Natural killer cell (primary cell): ENCODE data around the gene NOS1AP. TPM values are rescaled to one million over a fixed set of nuclear protein-coding genes. Genes with fewer than 3 reads are reported as not detected.

Experiments used
- ATAC-seq, 3 donors: fragments of 150-1000 bp in 2 of 3; fragments of 200-7000 bp in 1 of 3; cut with Tn5 transposase; 1 replicate in 1 of 3; 2 replicates in 2 of 3; pipeline ENCODE4 v1.10.0; 2021; ENCODE audit warnings: mild to moderate bottlenecking in 2 of 3, moderate library complexity in 2 of 3
- DNase-seq, 2 donors: peaks; one replicate each; pipeline versions ENCODE4 v3.0.0 to v3.0.0-alpha.2; 2013 to 2021; ENCODE audit warnings: mixed read lengths in 1 of 2
- H3K27ac ChIP-seq: one replicate; pipeline ENCODE4 v1.5.1; 2013; ENCODE audit warnings: mild to moderate bottlenecking, low read length
- H3K27me3 ChIP-seq: one replicate; pipeline ENCODE4 v1.6.1; 2013; ENCODE audit warnings: low read length; ENCODE audit not compliant: control insufficient read depth, insufficient read depth
- H3K36me3 ChIP-seq: one replicate; pipeline ENCODE4 v1.6.1; 2013; ENCODE audit warnings: low read length; ENCODE audit not compliant: control insufficient read depth, insufficient read depth
- H3K4me1 ChIP-seq: one replicate; pipeline ENCODE4 v1.6.1; 2013; ENCODE audit warnings: low read length; ENCODE audit not compliant: control insufficient read depth, insufficient read depth
- H3K4me3 ChIP-seq: one replicate; pipeline ENCODE4 v1.5.1; 2013; ENCODE audit warnings: low read length
- H3K9me3 ChIP-seq: one replicate; pipeline ENCODE4 v1.6.1; 2013; ENCODE audit warnings: low read length; ENCODE audit not compliant: control insufficient read depth, insufficient read depth
- H3K27ac Mint-ChIP-seq, 2 donors: one replicate each; pipeline ENCODE4 v1.8.0; 2022; ENCODE audit warnings: mild to moderate bottlenecking in 2 of 2, mixed read lengths in 2 of 2, moderate library complexity in 1 of 2
- H3K27me3 Mint-ChIP-seq, 2 donors: one replicate each; pipeline ENCODE4 v1.8.0; 2022; ENCODE audit warnings: low read depth in 2 of 2, mixed read lengths in 2 of 2
- H3K36me3 Mint-ChIP-seq: one replicate; pipeline ENCODE4 v1.8.0; 2022; ENCODE audit warnings: mixed read lengths
- H3K4me1 Mint-ChIP-seq, 2 donors: one replicate each; pipeline ENCODE4 v1.8.0; 2022; ENCODE audit warnings: mixed read lengths in 2 of 2
- H3K4me3 Mint-ChIP-seq: one replicate; pipeline ENCODE4 v1.8.0; 2022; ENCODE audit warnings: mild to moderate bottlenecking, moderate library complexity, mixed read lengths
- H3K9me3 Mint-ChIP-seq, 2 donors: one replicate each; pipeline ENCODE4 v1.8.0; 2022; ENCODE audit warnings: mixed read lengths in 2 of 2
- CTCF ChIP-seq: fragments of 200-600 bp; IDR thresholded peaks from one replicate; pipeline ENCODE4 v1.8.0; 2022; ENCODE audit warnings: antibody characterized with exemption
- WGBS: methylation state at CpG from one replicate; pipeline ENCODE4 v1.1.7; 2013; ENCODE audit warnings: missing lambda C conversion rate; ENCODE audit not compliant: insufficient coverage; 5-methylcytosine and 5-hydroxymethylcytosine counted together
- intact Hi-C: fragments of 100-400 bp; cut with micrococcal nuclease; formaldehyde crosslinking; loops from one replicate; pipeline ENCODE4 v1.14.2; 2022
- total RNA-seq, 4 donors: library from RNA; stranded (reverse); fragments of 120-200 nt in 1 of 4; gene quantifications; one replicate each; pipeline versions ENCODE4 v1.2.3 to v1.2.4, GENCODE V29; 2013 to 2022

NOS1AP gene
- total RNA-seq, 3 donors from 2014 or later (not counting 1 experiment from before 2014, with no cell fraction given), result 0.09 to 0.20 TPM; not detected in 1

- Mint-ChIP-seq H3K27me3 (peaks cover 27 to 46% of the 10 kb centered on the region in 2 donors), H3K4me1 (no peaks in the 10 kb centered on the region), H3K9me3 (no peaks in the 10 kb centered on the region), H3K4me3 (no peak overlapping the region), H3K27ac (no peak overlapping the region), H3K36me3 (no peaks in the 10 kb centered on the region)
- Histone ChIP-seq H3K27me3 (no peaks in the 10 kb centered on the region), H3K9me3 (no peaks in the 10 kb centered on the region), H3K4me1 (no peaks in the 10 kb centered on the region), H3K27ac (no peak overlapping the region), H3K36me3 (no peaks in the 10 kb centered on the region), H3K4me3 (no peak overlapping the region)
- intact Hi-C loops, result no loop called here
- ATAC-seq (no peak), DNase-seq (no peak)
- WGBS, result 90% methylated on average over 5 of the region's 5 CpGs
- TF ChIP-seq CTCF, result no peak
Measured at GRCh38 chr1:162158624-162159271, 89.3 kb downstream of the NOS1AP start.

- DNase-seq, result no peak
- H3K27me3 Mint-ChIP-seq, result peaks cover 27 to 53% of the 10 kb centered on the region in 2 donors
- H3K36me3 ChIP-seq, result no peaks in the 10 kb centered on the region
- H3K9me3 Mint-ChIP-seq, result no peaks in the 10 kb centered on the region
- H3K27ac Mint-ChIP-seq, result no peak overlapping the region
- no peak for TF ChIP-seq CTCF
- intact Hi-C loops, result no loop called here
- no peaks in the 10 kb centered on the region for H3K36me3 Mint-ChIP-seq
- H3K27ac ChIP-seq, result no peak overlapping the region
- no peak for ATAC-seq
- H3K4me1 ChIP-seq, result no peaks in the 10 kb centered on the region
- H3K9me3 ChIP-seq, result no peaks in the 10 kb centered on the region
- no peak overlapping the region for H3K4me3 Mint-ChIP-seq
- H3K4me1 Mint-ChIP-seq, result no peaks in the 10 kb centered on the region
- 73% methylated on average over 2 of the region's 2 CpGs for WGBS
- peaks cover 2% of the 10 kb centered on the region for H3K27me3 ChIP-seq
- H3K4me3 ChIP-seq, result no peak overlapping the region
Measured at GRCh38 chr1:162159515-162159914, 90.0 kb downstream of the NOS1AP start.

GRCh38 chr1:162161916-162162550, 92.5 kb downstream of the NOS1AP start:
- TF ChIP-seq CTCF, result no peak
- H3K27me3 Mint-ChIP-seq, result peaks cover 38 to 68% of the 10 kb centered on the region in 2 donors
- H3K9me3 ChIP-seq, result no peaks in the 10 kb centered on the region
- no peaks in the 10 kb centered on the region for H3K9me3 Mint-ChIP-seq
- no peaks in the 10 kb centered on the region for H3K4me1 Mint-ChIP-seq
- no peaks in the 10 kb centered on the region for H3K36me3 ChIP-seq
- peaks cover 3% of the 10 kb centered on the region for H3K27me3 ChIP-seq
- no peaks in the 10 kb centered on the region for H3K36me3 Mint-ChIP-seq
- H3K4me1 ChIP-seq, result no peaks in the 10 kb centered on the region
- 95% methylated on average over 6 of the region's 7 CpGs for WGBS
- H3K27ac ChIP-seq, result no peak overlapping the region
- H3K4me3 ChIP-seq, result no peak overlapping the region
- intact Hi-C loops, result no loop called here
- no peak for DNase-seq
- ATAC-seq, result no peak
- no peak overlapping the region for H3K4me3 Mint-ChIP-seq
- no peak overlapping the region for H3K27ac Mint-ChIP-seq
